ENCODE results near the gene NR2E3. TPM values are rescaled to one million over a fixed set of nuclear protein-coding genes. Genes with fewer than 3 reads are reported as not detected.

The NR2E3 gene
- total and polyA plus RNA-seq, 4 donors, result 0.06 to 0.80 (median 0.30) TPM

DNA sequence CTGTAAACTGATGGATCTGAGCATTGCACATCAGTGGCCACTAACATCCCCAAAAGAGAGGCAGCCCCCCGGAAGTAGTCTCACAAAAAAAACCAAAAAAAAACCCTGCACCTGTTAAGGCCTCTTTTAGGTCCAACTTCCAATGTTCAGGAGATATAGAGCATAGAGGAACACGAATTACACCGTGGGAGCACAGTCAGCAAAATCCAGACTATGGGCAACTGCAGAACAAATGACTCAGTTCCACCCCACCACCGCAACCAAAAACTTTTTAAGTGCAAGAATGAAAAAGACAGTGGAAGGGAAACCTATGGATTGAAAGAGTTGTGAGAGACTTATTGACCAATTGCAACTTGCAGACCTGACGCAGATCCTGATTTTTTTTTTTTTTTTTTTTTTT lies 42.2 kb upstream of the NR2E3 start:
- WGBS, 2 donors, result 95 to 97% methylated on average over 5 of the region's 5 CpGs
- Histone ChIP-seq H3K4me1 (ENCODE audit: control insufficient read depth in 5 of 5, insufficient read depth in 5 of 5, low read length in 5 of 5) (no peaks in the 10 kb centered on the region), H3K27me3 (ENCODE audit: control insufficient read depth in 3 of 3, insufficient read depth in 3 of 3, low read length in 2 of 3) (no peaks in the 10 kb centered on the region), H3K4me3 (no peak overlapping the region), H3K27ac (ENCODE audit: low read depth in 1 of 2, low read length in 1 of 2) (no peak overlapping the region), H3K9me3 (ENCODE audit: control insufficient read depth in 4 of 4, insufficient read depth in 3 of 4, low read length in 3 of 4) (no peaks in the 10 kb centered on the region), H3K9ac (ENCODE audit: insufficient read depth in 1 of 2, low read length in 2 of 2) (no peak overlapping the region), H3K36me3 (ENCODE audit: control insufficient read depth in 4 of 4, insufficient read depth in 4 of 4, low read length in 4 of 4) (peaks cover 0 to 4% (median 1%) of the 10 kb centered on the region in 4 donors)
- DNase-seq (no peak), ATAC-seq (ENCODE audit: insufficient read depth, low FRiP score) (no peak)
- TF ChIP-seq CTCF (IDR thresholded peaks at IDR 0.05; ENCODE audit: control extremely low read depth, extremely low read depth), result no peak

DNA sequence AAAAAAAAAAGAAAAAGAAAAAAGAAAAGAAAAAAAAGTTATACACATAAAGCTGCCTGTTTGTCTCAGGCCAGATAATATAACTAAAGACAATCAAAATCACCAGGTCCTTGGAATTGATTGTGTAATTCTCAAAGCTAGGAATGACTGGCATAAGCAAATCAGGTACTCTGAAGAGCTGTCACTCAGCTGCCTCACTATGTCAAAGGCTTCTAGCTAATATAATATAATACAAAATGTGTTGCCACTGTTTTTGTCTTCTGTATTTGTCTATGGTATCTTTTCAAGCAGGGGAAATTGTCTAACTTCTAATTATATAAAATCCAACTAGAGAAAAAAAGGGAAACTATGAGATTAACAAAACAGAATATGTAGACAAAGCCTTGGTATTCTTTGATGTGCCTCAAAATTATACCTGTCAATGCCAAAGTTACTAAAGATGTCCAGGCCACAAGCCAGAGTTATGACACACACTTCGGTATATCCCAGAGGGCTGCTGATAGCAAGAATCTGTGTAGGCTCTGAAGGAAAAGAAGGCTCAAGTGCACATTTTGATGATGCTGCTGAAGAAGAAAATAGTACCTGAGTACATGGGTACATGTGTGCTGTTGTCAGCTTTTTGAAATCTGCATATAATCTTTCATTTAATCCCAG lies 37.0 kb upstream of the NR2E3 start:
- ATAC-seq (ENCODE audit: insufficient read depth, low FRiP score), result no peak
- Histone ChIP-seq H3K27me3 (ENCODE audit: control insufficient read depth in 3 of 3, insufficient read depth in 3 of 3, low read length in 2 of 3) (no peaks in the 10 kb centered on the region), H3K27ac (ENCODE audit: low read depth in 1 of 2, low read length in 1 of 2) (no peak overlapping the region), H3K9me3 (ENCODE audit: control insufficient read depth in 4 of 4, insufficient read depth in 3 of 4, low read length in 3 of 4) (no peaks in the 10 kb centered on the region), H3K9ac (ENCODE audit: insufficient read depth in 1 of 2, low read length in 2 of 2) (no peak overlapping the region), H3K4me3 (no peak overlapping the region), H3K36me3 (ENCODE audit: control insufficient read depth in 4 of 4, insufficient read depth in 4 of 4, low read length in 4 of 4) (peaks cover 0 to 2% (median 0%) of the 10 kb centered on the region in 4 donors), H3K4me1 (ENCODE audit: control insufficient read depth in 5 of 5, insufficient read depth in 5 of 5, low read length in 5 of 5) (no peaks in the 10 kb centered on the region)
- 99 to 100% methylated on average over 1 of the region's 1 CpG for WGBS, 2 donors
- TF ChIP-seq CTCF (IDR thresholded peaks at IDR 0.05; ENCODE audit: control extremely low read depth, extremely low read depth), result no peak
- DNase-seq, result no peak

DNA sequence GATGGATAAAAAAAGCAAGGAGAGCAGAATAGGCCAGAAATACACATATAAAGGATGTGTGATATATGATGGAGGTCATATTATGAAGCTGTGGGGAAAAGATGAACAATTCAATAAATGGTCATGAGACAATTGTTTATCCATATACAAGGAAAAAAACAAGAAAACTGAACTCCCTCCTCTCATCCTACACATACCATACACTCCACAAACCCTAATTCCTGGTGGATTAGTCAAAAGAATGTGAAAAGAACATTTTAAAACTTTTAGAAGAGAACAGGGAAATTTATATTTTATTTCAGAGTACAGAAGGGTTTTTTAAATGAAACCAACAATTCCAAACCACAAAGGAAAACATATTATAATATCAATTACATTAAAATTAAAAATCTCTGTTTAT lies 34.5 kb upstream of the NR2E3 start:
- ATAC-seq (ENCODE audit: insufficient read depth, low FRiP score) (no peak), DNase-seq (no peak)
- peaks cover 0 to 2% (median 0%) of the 10 kb centered on the region in 4 donors for H3K36me3 ChIP-seq (ENCODE audit: control insufficient read depth in 4 of 4, insufficient read depth in 4 of 4, low read length in 4 of 4)
- H3K4me3 ChIP-seq, result no peak overlapping the region
- no peak for TF ChIP-seq CTCF (IDR thresholded peaks at IDR 0.05; ENCODE audit: control extremely low read depth, extremely low read depth)
- no peak overlapping the region for H3K27ac ChIP-seq (ENCODE audit: low read depth in 1 of 2, low read length in 1 of 2)
- no peaks in the 10 kb centered on the region for H3K9me3 ChIP-seq (ENCODE audit: control insufficient read depth in 4 of 4, insufficient read depth in 3 of 4, low read length in 3 of 4)
- no peak overlapping the region for H3K9ac ChIP-seq (ENCODE audit: insufficient read depth in 1 of 2, low read length in 2 of 2)
- H3K4me1 ChIP-seq (ENCODE audit: control insufficient read depth in 5 of 5, insufficient read depth in 5 of 5, low read length in 5 of 5), result peaks cover 0 to 13% (median 0%) of the 10 kb centered on the region in 5 donors
- H3K27me3 ChIP-seq (ENCODE audit: control insufficient read depth in 3 of 3, insufficient read depth in 3 of 3, low read length in 2 of 3), result no peaks in the 10 kb centered on the region

DNA sequence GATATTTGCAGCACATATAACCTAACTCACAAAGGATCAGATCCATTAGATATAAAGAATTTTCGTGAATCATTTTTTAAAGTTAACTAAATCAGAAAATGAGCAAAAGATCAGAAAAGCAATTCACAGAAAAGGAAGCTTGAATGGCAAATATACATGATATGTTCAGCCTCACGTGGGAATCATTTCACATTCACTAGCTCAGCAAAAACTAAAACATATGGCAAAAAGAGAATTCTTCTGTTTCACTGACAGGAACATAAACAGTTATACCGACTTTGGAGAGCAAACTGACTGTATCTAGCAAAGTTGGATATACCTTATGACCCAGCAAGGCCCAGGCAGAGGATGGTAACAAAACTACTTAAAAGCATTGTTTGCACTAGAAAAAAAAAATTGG lies 34.0 kb upstream of the NR2E3 start:
- H3K4me3 ChIP-seq, result no peak overlapping the region
- no peaks in the 10 kb centered on the region for H3K9me3 ChIP-seq (ENCODE audit: control insufficient read depth in 4 of 4, insufficient read depth in 3 of 4, low read length in 3 of 4)
- H3K9ac ChIP-seq (ENCODE audit: insufficient read depth in 1 of 2, low read length in 2 of 2), result no peak overlapping the region
- H3K27ac ChIP-seq (ENCODE audit: low read depth in 1 of 2, low read length in 1 of 2), result no peak overlapping the region
- WGBS, 2 donors, result 83 to 87% methylated on average over 3 of the region's 3 CpGs
- DNase-seq (no peak), ATAC-seq (ENCODE audit: insufficient read depth, low FRiP score) (no peak)
- no peak for TF ChIP-seq CTCF (IDR thresholded peaks at IDR 0.05; ENCODE audit: control extremely low read depth, extremely low read depth)
- H3K4me1 ChIP-seq (ENCODE audit: control insufficient read depth in 5 of 5, insufficient read depth in 5 of 5, low read length in 5 of 5), result peaks cover 0 to 13% (median 0%) of the 10 kb centered on the region in 5 donors
- H3K27me3 ChIP-seq (ENCODE audit: control insufficient read depth in 3 of 3, insufficient read depth in 3 of 3, low read length in 2 of 3), result no peaks in the 10 kb centered on the region
- peaks cover 0 to 2% (median 0%) of the 10 kb centered on the region in 4 donors for H3K36me3 ChIP-seq (ENCODE audit: control insufficient read depth in 4 of 4, insufficient read depth in 4 of 4, low read length in 4 of 4)

Measured in lung (tissue), 12 donors.